Astrocyte of the spinal cord (primary cell): Measurements from ENCODE around the gene WDPCP.
A peak's percentile ranks its signal among the peaks of the same experiment; 100 is the strongest.
"Not testable (repeated sequence)": the region's sequence is repeated elsewhere in the genome, so short reads cannot be mapped to it uniquely, and the experiment has no call there.

ENCODE experiments used
- DNase-seq: peaks from one replicate; pipeline ENCODE4 v3.0.0; 2011; ENCODE audit warnings: low read depth, low spot score
- H3K4me3 ChIP-seq: 2 replicates; pipeline ENCODE4 v1.5.1; 2011; ENCODE audit warnings: low read depth, mild to moderate bottlenecking, low read length, moderate library complexity
- in situ Hi-C: cut with HindIII; loops from 2 replicates; pipeline ENCODE4 v1.10.0; 2017; ENCODE audit warnings: low sequenced_read_pairs
- TF ChIP-seq, protein P1 (sequence below): IDR thresholded peaks from 2 replicates; pipeline ENCODE4 v1.5.1; 2012; ENCODE audit warnings: low read depth, mild to moderate bottlenecking, low read length, inconsistent platforms

The WDPCP gene

DNA sequence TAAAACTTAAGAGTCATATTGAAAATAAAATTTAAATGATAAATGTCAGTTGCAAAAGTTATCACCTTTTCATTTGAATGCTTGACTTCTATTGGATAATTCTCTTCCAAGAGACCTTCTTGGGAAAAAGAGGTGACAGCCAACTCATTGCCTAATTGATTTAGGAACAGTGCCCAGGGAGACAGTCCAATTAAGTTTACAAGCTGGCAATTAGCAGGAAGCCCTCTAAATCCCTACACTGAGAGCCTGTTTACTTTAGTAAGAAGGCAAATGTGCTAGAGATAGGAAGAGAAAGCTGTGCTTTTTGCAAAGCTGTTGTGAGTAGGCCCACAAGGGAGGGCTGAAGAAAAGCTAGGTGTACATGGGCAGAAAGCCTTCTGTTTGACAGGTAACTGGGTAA, 189.1 kb downstream of the WDPCP start:
- TF ChIP-seq, protein P1, sequence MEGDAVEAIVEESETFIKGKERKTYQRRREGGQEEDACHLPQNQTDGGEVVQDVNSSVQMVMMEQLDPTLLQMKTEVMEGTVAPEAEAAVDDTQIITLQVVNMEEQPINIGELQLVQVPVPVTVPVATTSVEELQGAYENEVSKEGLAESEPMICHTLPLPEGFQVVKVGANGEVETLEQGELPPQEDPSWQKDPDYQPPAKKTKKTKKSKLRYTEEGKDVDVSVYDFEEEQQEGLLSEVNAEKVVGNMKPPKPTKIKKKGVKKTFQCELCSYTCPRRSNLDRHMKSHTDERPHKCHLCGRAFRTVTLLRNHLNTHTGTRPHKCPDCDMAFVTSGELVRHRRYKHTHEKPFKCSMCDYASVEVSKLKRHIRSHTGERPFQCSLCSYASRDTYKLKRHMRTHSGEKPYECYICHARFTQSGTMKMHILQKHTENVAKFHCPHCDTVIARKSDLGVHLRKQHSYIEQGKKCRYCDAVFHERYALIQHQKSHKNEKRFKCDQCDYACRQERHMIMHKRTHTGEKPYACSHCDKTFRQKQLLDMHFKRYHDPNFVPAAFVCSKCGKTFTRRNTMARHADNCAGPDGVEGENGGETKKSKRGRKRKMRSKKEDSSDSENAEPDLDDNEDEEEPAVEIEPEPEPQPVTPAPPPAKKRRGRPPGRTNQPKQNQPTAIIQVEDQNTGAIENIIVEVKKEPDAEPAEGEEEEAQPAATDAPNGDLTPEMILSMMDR = no peak
- no peak for DNase-seq
- in situ Hi-C loops = no loop called here
- H3K4me3 ChIP-seq = no peak overlapping the region

DNA sequence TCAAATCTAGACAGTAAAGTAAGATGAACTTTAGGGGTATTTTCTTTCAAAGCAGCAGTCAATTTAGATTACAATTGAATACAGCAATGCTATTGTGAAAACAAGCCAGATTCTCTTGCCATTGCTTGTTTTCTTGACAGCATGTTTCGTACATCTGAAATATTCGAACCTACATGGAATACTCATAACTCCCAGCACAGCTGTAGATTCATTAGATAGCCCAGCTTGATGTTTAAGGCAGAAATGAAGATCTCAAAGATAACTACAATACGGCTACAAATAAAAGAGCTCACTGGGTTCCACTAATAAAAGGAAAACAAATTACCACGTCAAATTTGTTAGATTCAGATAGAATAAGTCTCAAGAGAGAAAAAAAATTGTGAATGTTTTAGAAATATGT, 208.8 kb downstream of the WDPCP start:
- no peak overlapping the region for H3K4me3 ChIP-seq
- no peak for DNase-seq
- TF ChIP-seq, protein P1 = no peak
- in situ Hi-C loops = no loop called here

DNA sequence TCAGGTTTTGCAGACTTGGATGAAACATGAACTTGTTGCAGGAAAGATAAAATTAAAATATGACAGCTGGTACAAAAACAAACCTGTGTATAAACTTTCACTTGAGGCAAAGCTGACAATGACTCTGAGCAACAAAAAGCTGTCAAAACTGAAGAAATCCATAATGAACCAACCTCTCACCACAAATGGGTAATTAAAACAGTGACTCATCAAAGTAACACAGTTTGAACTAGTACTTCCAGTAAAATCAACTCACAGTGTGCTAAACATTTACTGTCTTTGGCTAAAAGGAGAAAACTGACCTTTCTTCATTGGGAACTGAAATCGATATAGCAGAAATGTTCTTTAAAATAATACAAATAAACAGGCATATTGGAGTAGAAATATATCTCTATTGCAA, 209.7 kb downstream of the WDPCP start:
- DNase-seq = peak; percentile 26
- H3K4me3 ChIP-seq = no peak overlapping the region
- TF ChIP-seq, protein P1 = no peak
- in situ Hi-C loops = no loop called here

DNA sequence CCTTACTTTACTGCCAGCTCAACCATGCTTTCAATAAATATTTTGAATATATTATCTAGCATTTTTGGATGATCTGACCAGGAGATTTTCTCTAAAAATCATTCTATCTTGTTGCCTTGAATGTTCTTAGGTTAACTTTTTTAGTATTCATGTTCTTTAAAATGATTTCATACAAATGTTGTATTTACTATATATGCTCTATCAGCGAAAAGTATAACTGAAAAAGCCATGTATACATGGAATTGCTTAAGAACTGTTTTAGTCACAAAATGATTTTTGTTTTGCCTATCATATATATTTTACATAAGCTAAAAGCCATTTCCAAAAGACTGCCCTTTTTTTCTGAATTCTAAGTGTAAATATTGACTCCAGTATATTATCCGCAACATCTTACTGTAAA, 213.9 kb downstream of the WDPCP start:
- TF ChIP-seq, protein P1 = no peak
- H3K4me3 ChIP-seq = no peak overlapping the region
- in situ Hi-C loops = no loop called here
- no peak for DNase-seq

DNA sequence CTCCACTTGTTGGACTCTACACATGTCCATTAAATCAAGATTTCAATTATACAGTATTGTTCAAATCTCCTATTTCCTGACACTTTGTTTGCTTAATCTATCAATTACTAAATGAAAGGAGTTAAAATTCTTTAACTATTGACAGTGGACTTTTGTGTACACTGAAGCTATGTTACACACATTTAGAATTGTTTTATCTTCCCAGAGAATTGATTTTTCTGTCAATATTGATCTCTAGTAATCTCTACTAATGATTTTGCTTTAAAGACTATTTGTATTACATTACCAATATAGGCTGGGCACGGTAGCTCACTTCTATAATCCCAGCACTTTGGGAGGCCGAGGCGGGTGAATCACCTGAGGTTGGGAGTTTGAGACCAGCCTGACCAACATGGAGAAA, 215.7 kb downstream of the WDPCP start:
- no peak overlapping the region for H3K4me3 ChIP-seq
- in situ Hi-C loops = no loop called here
- no peak for DNase-seq
- TF ChIP-seq, protein P1 = no peak

DNA sequence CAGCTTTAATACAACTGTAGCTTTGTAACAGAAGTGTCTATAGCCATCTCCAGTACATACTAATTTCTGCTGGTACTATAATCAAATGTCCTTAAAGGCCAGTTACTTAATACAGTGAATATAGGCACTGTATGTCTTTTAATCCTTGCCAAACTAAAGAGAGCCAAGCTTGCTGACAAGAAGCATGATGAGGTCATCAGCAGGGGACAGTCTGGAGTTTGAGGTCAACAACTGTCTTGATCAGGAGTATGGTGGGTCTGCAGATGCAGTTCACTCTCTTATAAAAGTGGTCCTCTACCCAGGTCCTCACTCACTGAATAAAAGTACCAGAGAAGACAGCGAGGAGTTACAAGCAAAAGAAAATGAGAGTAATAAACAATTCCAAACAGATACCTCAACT, 219.1 kb downstream of the WDPCP start:
- in situ Hi-C loops = no loop called here
- H3K4me3 ChIP-seq = no peak overlapping the region
- TF ChIP-seq, protein P1 = no peak
- no peak for DNase-seq

DNA sequence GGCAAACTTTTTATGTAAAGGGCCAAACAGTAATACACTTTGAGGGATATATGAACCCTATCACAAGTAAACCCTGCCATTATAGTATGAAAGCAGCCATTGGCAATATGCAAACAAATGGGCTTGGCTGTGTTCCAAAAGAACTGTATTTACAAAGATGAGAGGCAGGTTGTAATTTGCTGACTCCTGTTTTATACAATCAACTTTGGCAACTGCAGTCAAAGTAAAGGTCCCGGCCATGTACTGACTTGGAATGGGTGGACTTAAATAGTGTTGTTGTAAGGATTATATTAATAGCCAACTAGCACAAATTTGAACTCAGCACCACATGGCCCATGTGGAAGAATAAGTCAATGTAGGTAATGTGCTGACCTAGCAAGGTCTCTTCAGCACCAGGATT, 223.4 kb downstream of the WDPCP start:
- in situ Hi-C loops = no loop called here

DNA sequence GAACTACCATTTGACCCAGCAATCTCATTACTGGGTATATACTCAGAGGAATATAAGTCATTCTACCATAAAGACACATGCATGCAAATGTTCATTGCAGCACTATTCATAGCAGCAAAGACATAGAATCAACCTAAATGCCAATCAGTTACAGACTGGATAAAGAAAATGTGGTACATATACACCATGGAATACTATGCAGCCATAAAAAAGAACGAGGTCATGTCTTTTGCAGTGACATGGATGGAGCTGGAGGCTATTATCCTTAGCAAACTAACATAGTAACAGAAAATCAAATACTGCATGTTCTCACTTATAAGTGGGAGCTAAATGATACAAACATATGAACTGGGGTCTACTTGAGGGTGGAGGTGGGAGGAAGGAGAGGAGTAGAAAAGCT, 230.6 kb downstream of the WDPCP start:
- DNase-seq, H3K4me3 ChIP-seq, in situ Hi-C loops: not testable (repeated sequence)

More for the DNA sequence above, 223.4 kb downstream of the WDPCP start:
- TF ChIP-seq, protein P1 = no peak
- DNase-seq = no peak
- H3K4me3 ChIP-seq = no peak overlapping the region
